OCI-LY3 (cell line): ENCODE data around the gene CELF1.

Source experiments
- CTCF ChIP-seq: fragments of 200-600, 300-600 bp; sonication (generic); IDR thresholded peaks from 2 replicates; pipeline ENCODE4 v1.5.1; 2014; ENCODE audit warnings: antibody characterized with exemption, low read length, low read depth
- EZH2phosphoT487 ChIP-seq: fragments of 200-600 bp; shearing (Covaris generic); IDR thresholded peaks from 2 replicates; pipeline ENCODE4 v1.6.1; 2018; ENCODE audit warnings: antibody characterized with exemption, mixed run types, low read depth

GRCh38 chr11:47583844-47584243 is 30.9 kb upstream of the CELF1 start:
- TF ChIP-seq EZH2phosphoT487: no peak
- no peak for TF ChIP-seq CTCF
